HEK293T (cell line): ENCODE data around the gene AP4S1.
A peak's percentile ranks its signal among the peaks of the same experiment; 100 is the strongest.
"Not testable (repeated sequence)": the region's sequence is repeated elsewhere in the genome, so short reads cannot be mapped to it uniquely, and the experiment has no call there.

Source experiments
- CTCF ChIA-PET: fragments of 350-600 bp; formaldehyde crosslinking; extraction: SDS; loops from one replicate; lab custom pipeline; 2021; ENCODE audit warnings: antibody characterized with exemption, inconsistent platforms; lab: Yijun Ruan, JAX
- POLR2A ChIA-PET: fragments of 350-600 bp; formaldehyde crosslinking; extraction: SDS; loops from one replicate; lab custom pipeline; 2020; ENCODE audit warnings: antibody characterized with exemption, inconsistent platforms; lab: Yijun Ruan, JAX
- DNase-seq: peaks from one replicate; pipeline ENCODE4 v3.0.0; 2012; ENCODE audit warnings: mixed read lengths; ENCODE audit errors: extremely low spot score
- ARNT ChIP-seq: fragments of 450-650 bp; IDR thresholded peaks from 2 replicates; pipeline ENCODE4 v1.6.1; 2017; ENCODE audit warnings: mild to moderate bottlenecking
- BHLHE40 ChIP-seq: fragments of 450-650 bp; IDR thresholded peaks from 2 replicates; pipeline ENCODE4 v1.6.1; 2016; ENCODE audit warnings: mild to moderate bottlenecking, moderate library complexity, borderline replicate concordance
- CTBP1 ChIP-seq: fragments of 450-650 bp; IDR thresholded peaks from 2 replicates; pipeline ENCODE4 v1.6.1; 2016; ENCODE audit warnings: borderline replicate concordance
- ELF4 ChIP-seq: fragments of 450-650 bp; IDR thresholded peaks from 2 replicates; pipeline ENCODE4 v1.6.1; 2017; ENCODE audit warnings: antibody characterized with exemption
- FOXA1 ChIP-seq: fragments of 450-650 bp; IDR thresholded peaks from 2 replicates; pipeline ENCODE4 v1.6.1; 2016; ENCODE audit warnings: mild to moderate bottlenecking
- FOXK2 ChIP-seq: fragments of 450-650 bp; IDR thresholded peaks from 2 replicates; pipeline ENCODE4 v1.6.1; 2016; ENCODE audit warnings: mild to moderate bottlenecking
- FOXM1 ChIP-seq: fragments of 450-650 bp; IDR thresholded peaks from 2 replicates; pipeline ENCODE4 v1.6.1; 2017; ENCODE audit warnings: mild to moderate bottlenecking, borderline replicate concordance
- HDGF ChIP-seq: fragments of 450-650 bp; IDR thresholded peaks from 2 replicates; pipeline ENCODE4 v1.6.1; 2017; ENCODE audit warnings: antibody characterized with exemption, borderline replicate concordance
- L3MBTL2 ChIP-seq: fragments of 450-650 bp; conservative IDR thresholded peaks from 2 replicates; pipeline ENCODE4 v1.6.1; 2016; ENCODE audit warnings: mild to moderate bottlenecking
- LEF1 ChIP-seq: fragments of 450-650 bp; IDR thresholded peaks from 2 replicates; pipeline ENCODE4 v1.6.1; 2017; ENCODE audit warnings: mild to moderate bottlenecking, borderline replicate concordance
- NFRKB ChIP-seq: fragments of 450-650 bp; IDR thresholded peaks from 2 replicates; pipeline ENCODE4 v1.6.1; 2016; ENCODE audit warnings: mild to moderate bottlenecking, moderate library complexity
- SP1 ChIP-seq: fragments of 450-650 bp; IDR thresholded peaks from 2 replicates; pipeline ENCODE4 v1.6.1; 2017
- SUZ12 ChIP-seq: fragments of 450-650 bp; IDR thresholded peaks from 2 replicates; pipeline ENCODE4 v1.6.1; 2016; ENCODE audit warnings: mild to moderate bottlenecking
- TARDBP ChIP-seq: fragments of 450-650 bp; IDR thresholded peaks from 2 replicates; pipeline ENCODE4 v1.6.1; 2016
- ZNF384 ChIP-seq: fragments of 450-650 bp; IDR thresholded peaks from 2 replicates; pipeline ENCODE4 v1.6.1; 2016
- TF ChIP-seq, protein P1 (sequence below): fragments of 450-650 bp; IDR thresholded peaks from 2 replicates; pipeline ENCODE4 v1.6.1; 2016

AP4S1 gene

DNA sequence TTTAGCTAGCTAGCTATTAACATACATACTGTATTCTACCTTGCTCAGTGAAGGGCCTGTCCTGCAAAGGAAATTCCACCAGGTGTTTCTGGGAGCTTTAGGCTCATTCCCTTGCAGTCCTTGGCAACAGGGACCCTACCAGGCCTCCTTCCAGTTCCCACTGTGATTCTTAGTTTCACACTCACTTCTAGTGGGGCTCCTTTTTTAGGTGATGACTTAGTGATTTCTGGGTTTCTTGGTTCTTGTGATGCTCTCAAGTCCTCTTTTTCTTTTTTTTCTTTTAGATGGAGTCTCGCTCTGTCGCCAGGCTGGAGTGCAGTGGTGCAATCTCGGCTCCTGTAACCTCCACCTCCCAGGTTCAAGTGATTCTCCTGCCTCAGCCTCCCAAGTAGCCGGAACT is 11.1 kb downstream of the AP4S1 start:
- CTCF ChIA-PET = interaction anchor here (0.8 kb wide), 1 partner anchor 17 kb away, joined by 3 read pairs; no protein-coding TSS in a partner anchor
- TF ChIP-seq LEF1 (no peak), SUZ12 (no peak), NFRKB (no peak), HDGF (no peak), CTBP1 (no peak), ARNT (no peak), ELF4 (no peak), BHLHE40 (no peak), L3MBTL2 (no peak), SP1 (no peak)
- POLR2A ChIA-PET = no interaction called here
- DNase-seq = no peak

DNA sequence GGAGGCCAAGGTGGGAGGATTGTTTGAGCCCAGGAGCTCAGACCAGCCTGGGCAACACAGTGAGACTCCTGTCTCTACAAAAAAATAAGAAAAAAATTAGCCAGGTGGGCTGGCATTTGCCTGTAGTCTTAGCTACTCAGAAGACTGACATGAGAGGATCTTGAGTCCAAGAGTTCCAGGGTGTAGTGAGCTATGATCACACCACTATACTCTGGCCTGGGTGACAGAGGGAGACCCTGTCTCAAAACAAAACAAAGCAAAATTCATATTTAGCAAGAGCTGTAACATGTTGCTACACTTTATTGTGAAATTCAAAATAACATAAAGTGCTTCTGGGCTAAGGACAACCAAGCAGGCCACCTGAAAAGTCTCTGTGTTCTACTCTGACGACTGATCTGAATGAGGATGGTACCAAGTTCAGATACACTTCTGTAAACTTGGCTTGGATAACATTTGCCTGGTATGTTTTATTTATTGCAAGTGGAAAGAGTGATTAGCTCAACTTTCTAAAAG is 12.3 kb downstream of the AP4S1 start:
- POLR2A ChIA-PET = interaction anchor here (2.2 kb wide), 1 partner anchor 11 kb away, joined by 11 read pairs; the partner anchor contains the start of gene STRN3
- CTCF ChIA-PET = no interaction called here
- no peak for DNase-seq

DNA sequence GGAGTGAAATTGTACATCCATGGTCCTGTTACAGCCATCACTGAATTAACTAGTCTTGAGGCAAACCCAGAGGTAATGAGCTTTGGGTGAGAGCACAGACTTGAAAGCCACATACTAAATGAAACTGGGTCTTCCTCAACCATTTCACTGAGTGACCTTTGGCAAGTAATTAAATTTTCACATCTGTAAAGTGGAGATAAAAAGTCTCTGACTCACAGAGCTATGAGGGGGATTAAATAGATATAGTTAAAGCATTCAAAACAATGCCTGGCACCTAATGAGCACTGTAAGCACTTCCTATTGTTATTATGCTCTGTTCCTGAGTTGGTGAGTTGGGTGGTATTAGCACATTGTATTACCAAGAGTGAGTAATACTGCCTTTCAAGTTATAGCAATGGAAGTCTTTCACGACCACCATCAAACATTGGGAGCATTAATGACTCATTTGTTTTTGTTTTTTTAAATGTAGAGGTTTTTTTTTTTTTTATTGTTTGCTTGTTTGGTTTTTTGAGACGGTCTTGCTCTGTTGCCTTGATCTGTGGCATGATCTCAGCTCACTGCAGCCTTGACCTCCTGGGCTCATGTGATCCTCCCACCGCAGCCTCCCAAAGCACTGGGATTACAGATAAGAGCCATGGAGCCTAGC is 13.2 kb downstream of the AP4S1 start:
- POLR2A ChIA-PET = interaction anchor here (1.1 to 2.2 kb wide), 2 partner anchors 12 to 13 kb away, joined by 5 to 11 read pairs; partner anchors contain the start of genes AP4S1 and STRN3
- CTCF ChIA-PET = no interaction called here
- TF ChIP-seq ZNF384 (no peak), TARDBP (no peak), L3MBTL2 (no peak), NFRKB (no peak), HDGF (no peak), CTBP1 (no peak), FOXK2 (no peak), BHLHE40 (no peak), LEF1 (no peak), SP1 (no peak)
- TF ChIP-seq, protein P1, sequence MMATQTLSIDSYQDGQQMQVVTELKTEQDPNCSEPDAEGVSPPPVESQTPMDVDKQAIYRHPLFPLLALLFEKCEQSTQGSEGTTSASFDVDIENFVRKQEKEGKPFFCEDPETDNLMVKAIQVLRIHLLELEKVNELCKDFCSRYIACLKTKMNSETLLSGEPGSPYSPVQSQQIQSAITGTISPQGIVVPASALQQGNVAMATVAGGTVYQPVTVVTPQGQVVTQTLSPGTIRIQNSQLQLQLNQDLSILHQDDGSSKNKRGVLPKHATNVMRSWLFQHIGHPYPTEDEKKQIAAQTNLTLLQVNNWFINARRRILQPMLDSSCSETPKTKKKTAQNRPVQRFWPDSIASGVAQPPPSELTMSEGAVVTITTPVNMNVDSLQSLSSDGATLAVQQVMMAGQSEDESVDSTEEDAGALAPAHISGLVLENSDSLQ = no peak
- no peak for DNase-seq

More for the DNA sequence above, 12.3 kb downstream of the AP4S1 start:
- TF ChIP-seq SUZ12 (no peak), SP1 (no peak), ZNF384 (no peak), TARDBP (no peak), FOXA1 (no peak), ARNT (no peak), FOXK2 (no peak), CTBP1 (no peak), HDGF (no peak), FOXM1 (no peak), LEF1 (no peak), L3MBTL2 (no peak), NFRKB (no peak), BHLHE40 (no peak)

DNA sequence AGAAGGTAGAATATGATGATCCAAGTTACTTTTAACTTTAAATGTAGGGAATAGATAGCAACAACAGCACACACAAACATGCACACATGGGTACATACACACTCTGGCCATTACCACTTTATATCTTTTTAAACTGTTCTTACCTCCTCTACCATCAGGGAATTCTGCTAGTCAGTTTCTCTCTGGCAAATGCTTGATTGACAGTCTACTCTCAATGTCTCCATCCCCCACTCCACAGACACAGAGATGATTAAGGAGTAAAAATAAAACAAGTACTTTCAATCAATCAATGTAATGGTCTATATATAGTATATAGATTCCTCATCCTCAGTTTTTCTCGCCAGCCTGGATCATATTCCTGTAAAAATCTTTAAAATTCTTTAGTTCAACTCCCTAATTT is 16.9 kb downstream of the AP4S1 start:
- TF ChIP-seq SUZ12 (no peak), SP1 (no peak)
- TF ChIP-seq, protein P1 = peak; percentile 64
- ChIA-PET CTCF (interaction anchor here (0.6 kb wide), 1 partner anchor 14 kb away, joined by 3 read pairs; no protein-coding TSS in a partner anchor), POLR2A (no interaction called here)
- no peak for DNase-seq

DNA sequence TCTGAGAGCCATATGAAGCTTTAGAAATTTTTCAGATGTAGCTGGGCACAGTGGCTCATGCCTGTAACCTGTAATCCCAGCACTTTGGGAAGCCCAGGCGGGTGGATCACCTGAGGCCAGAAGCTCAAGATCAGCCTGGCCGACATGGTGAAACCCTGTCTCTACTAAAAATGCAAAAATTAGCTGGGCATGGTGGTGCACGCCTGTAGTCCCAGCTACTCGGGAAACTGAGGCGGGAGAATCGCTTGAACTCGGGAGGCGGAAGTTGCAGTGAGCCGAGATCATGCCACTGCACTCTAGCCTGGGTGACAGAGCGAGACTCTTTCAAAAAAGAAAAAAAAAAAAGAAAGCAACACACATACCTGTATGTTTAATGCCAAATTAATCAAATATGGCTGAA is 17.4 kb downstream of the AP4S1 start:
- POLR2A ChIA-PET, DNase-seq: not testable (repeated sequence)
- CTCF ChIA-PET = interaction anchor here (1.2 kb wide), 2 partner anchors 10 to 14 kb away, joined by 5 to 11 read pairs; no protein-coding TSS in a partner anchor

DNA sequence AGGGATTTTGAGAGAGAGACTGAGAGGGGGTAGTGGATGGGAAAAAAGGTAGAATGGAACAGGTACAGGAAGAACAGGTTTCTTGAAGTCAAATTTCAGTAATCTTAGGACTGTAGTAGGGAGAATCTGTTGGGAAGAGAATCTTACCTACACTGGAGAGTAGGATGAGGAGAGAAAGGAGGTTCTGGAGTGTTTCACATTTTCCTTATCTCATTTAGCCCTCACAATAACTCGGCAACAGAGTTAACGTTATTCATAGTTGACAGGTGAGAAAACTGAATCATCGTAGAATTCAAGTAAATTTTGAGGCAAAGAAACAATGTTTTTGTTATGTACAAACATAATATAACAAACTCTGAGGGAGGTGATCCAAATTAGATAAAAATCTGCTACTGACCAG is 17.9 kb downstream of the AP4S1 start:
- ChIA-PET POLR2A (no interaction called here), CTCF (interaction anchor here (1.2 kb wide), 2 partner anchors 10 to 13 kb away, joined by 5 to 11 read pairs; no protein-coding TSS in a partner anchor)
- TF ChIP-seq TARDBP = no peak
- TF ChIP-seq NFRKB = no peak
- no peak for TF ChIP-seq FOXM1
- TF ChIP-seq SP1 = no peak
- TF ChIP-seq BHLHE40 = no peak
- TF ChIP-seq LEF1 = no peak
- no peak for TF ChIP-seq FOXA1
- no peak for TF ChIP-seq ZNF384
- TF ChIP-seq, protein P1 = no peak
- no peak for TF ChIP-seq CTBP1
- no peak for TF ChIP-seq FOXK2
- no peak for TF ChIP-seq HDGF
- TF ChIP-seq ELF4 = no peak
- DNase-seq = no peak
